Measurements from ENCODE around the gene LRRC63. TPM values are rescaled to one million over a fixed set of nuclear protein-coding genes. Genes with fewer than 3 reads are reported as not detected.

LRRC63 gene
- total RNA-seq, 8 experiments from 2014 or later = 0.16 to 0.73 (median 0.36) TPM; not detected in 3

GRCh38 chr13:46304546-46304945 is 92.8 kb downstream of the LRRC63 start:
- peak in 1 of 8 experiments; percentile 27 for ATAC-seq (replicated peaks in 6 of 8)
- WGBS, 10 experiments = 33 to 100% (median 74%) methylated on average over 1 to 3 of the region's 3 CpGs; no CpG with 5 or more reads in 2 of the 10 experiments
- no peaks in the 10 kb centered on the region for H3K4me1 ChIP-seq (replicated peaks in 1 of 2)
- no peak overlapping the region for H3K4me3 ChIP-seq
- in situ Hi-C loops (cut with MboI; ENCODE audit: low pct_unique_long_range_greater_than_20kb in 2 of 9, low sequenced_read_pairs in 9 of 9, unreplicated experiment in 9 of 9) = loop anchor here in 1 of 9 experiments (25.0 kb wide), 1 partner anchor 142 kb away; no protein-coding TSS in a partner anchor
- no peak overlapping the region for H3K27ac ChIP-seq

GRCh38 chr13:46307554-46307953 is 95.8 kb downstream of the LRRC63 start:
- in situ Hi-C loops (cut with MboI; ENCODE audit: low pct_unique_long_range_greater_than_20kb in 2 of 9, low sequenced_read_pairs in 9 of 9, unreplicated experiment in 9 of 9) = loop anchor here in 1 of 9 experiments (25.0 kb wide), 1 partner anchor 145 kb away; no protein-coding TSS in a partner anchor
- ATAC-seq (replicated peaks in 6 of 8) = no peak
- 88 to 100% (median 100%) methylated on average over 1 of the region's 1 CpG; no CpG with 5 or more reads in 5 of the 10 experiments for WGBS, 10 experiments
- H3K4me3 ChIP-seq = no peak overlapping the region
- no peak overlapping the region for H3K27ac ChIP-seq
- H3K4me1 ChIP-seq (replicated peaks in 1 of 2) = no peaks in the 10 kb centered on the region

- no peak overlapping the region for H3K27ac ChIP-seq
- in situ Hi-C loops (cut with MboI; ENCODE audit: low pct_unique_long_range_greater_than_20kb in 2 of 9, low sequenced_read_pairs in 9 of 9, unreplicated experiment in 9 of 9) = loop anchor here in 2 of 9 experiments (10.0 to 25.0 kb wide), 2 partner anchors 148 to 165 kb away; no protein-coding TSS in a partner anchor
- H3K4me1 ChIP-seq (replicated peaks in 1 of 2) = no peaks in the 10 kb centered on the region
- WGBS, 10 experiments = 20 to 88% (median 46%) methylated on average over 1 of the region's 1 CpG; no CpG with 5 or more reads in 4 of the 10 experiments
- H3K4me3 ChIP-seq = no peak overlapping the region
- ATAC-seq (replicated peaks in 6 of 8) = no peak
Measured at GRCh38 chr13:46310066-46310465, 98.3 kb downstream of the LRRC63 start.

- Histone ChIP-seq H3K4me3 (no peak overlapping the region), H3K4me1 (replicated peaks in 1 of 2) (no peaks in the 10 kb centered on the region), H3K27ac (no peak overlapping the region)
- in situ Hi-C loops (cut with MboI; ENCODE audit: low pct_unique_long_range_greater_than_20kb in 2 of 9, low sequenced_read_pairs in 9 of 9, unreplicated experiment in 9 of 9) = loop anchor here in 2 of 9 experiments (10.0 to 25.0 kb wide), 2 partner anchors 149 to 166 kb away; no protein-coding TSS in a partner anchor
- no peak for ATAC-seq (replicated peaks in 6 of 8)
- 80 to 100% (median 100%) methylated on average over 1 to 2 of the region's 2 CpGs; no CpG with 5 or more reads in 1 of the 10 experiments for WGBS, 10 experiments
Measured at GRCh38 chr13:46311217-46311616, 99.5 kb downstream of the LRRC63 start.

- Histone ChIP-seq H3K4me3 (no peak overlapping the region), H3K27ac (no peak overlapping the region), H3K4me1 (replicated peaks in 1 of 2) (no peaks in the 10 kb centered on the region)
- no peak for ATAC-seq (replicated peaks in 6 of 8)
- in situ Hi-C loops (cut with MboI; ENCODE audit: low pct_unique_long_range_greater_than_20kb in 2 of 9, low sequenced_read_pairs in 9 of 9, unreplicated experiment in 9 of 9) = loop anchor here in 2 of 9 experiments (10.0 to 25.0 kb wide), 2 partner anchors 151 to 168 kb away; no protein-coding TSS in a partner anchor
- WGBS, 10 experiments = 17 to 100% (median 69%) methylated on average over 1 of the region's 1 CpG; no CpG with 5 or more reads in 2 of the 10 experiments
Measured at GRCh38 chr13:46313024-46313423, 101.3 kb downstream of the LRRC63 start.

- Histone ChIP-seq H3K4me3 (no peak overlapping the region), H3K4me1 (replicated peaks in 1 of 2) (no peaks in the 10 kb centered on the region), H3K27ac (no peak overlapping the region)
- in situ Hi-C loops (cut with MboI; ENCODE audit: low pct_unique_long_range_greater_than_20kb in 2 of 9, low sequenced_read_pairs in 9 of 9, unreplicated experiment in 9 of 9) = loop anchor here in 2 of 9 experiments (10.0 to 25.0 kb wide), 2 partner anchors 151 to 169 kb away; no protein-coding TSS in a partner anchor
- 65 to 100% (median 89%) methylated on average over 2 to 6 of the region's 6 CpGs for WGBS, 10 experiments
- ATAC-seq (replicated peaks in 6 of 8) = no peak
Measured at GRCh38 chr13:46313432-46314257, 101.9 kb downstream of the LRRC63 start.

- in situ Hi-C loops (cut with MboI; ENCODE audit: low pct_unique_long_range_greater_than_20kb in 2 of 9, low sequenced_read_pairs in 9 of 9, unreplicated experiment in 9 of 9) = loop anchor here in 2 of 9 experiments (10.0 to 25.0 kb wide), 2 partner anchors 152 to 170 kb away; no protein-coding TSS in a partner anchor
- ATAC-seq (replicated peaks in 6 of 8) = no peak
- WGBS, 10 experiments = 92 to 100% (median 100%) methylated on average over 1 of the region's 1 CpG; no CpG with 5 or more reads in 2 of the 10 experiments
- Histone ChIP-seq H3K4me3 (no peak overlapping the region), H3K4me1 (replicated peaks in 1 of 2) (no peaks in the 10 kb centered on the region), H3K27ac (no peak overlapping the region)
Measured at GRCh38 chr13:46314587-46314986, 102.9 kb downstream of the LRRC63 start.

- Histone ChIP-seq H3K4me3 (no peak overlapping the region), H3K4me1 (replicated peaks in 1 of 2) (no peaks in the 10 kb centered on the region), H3K27ac (no peak overlapping the region)
- ATAC-seq (replicated peaks in 6 of 8) = no peak
- in situ Hi-C loops (cut with MboI; ENCODE audit: low pct_unique_long_range_greater_than_20kb in 2 of 9, low sequenced_read_pairs in 9 of 9, unreplicated experiment in 9 of 9) = loop anchor here in 2 of 9 experiments (10.0 to 25.0 kb wide), 2 partner anchors 153 to 170 kb away; no protein-coding TSS in a partner anchor
Measured at GRCh38 chr13:46315036-46315435, 103.3 kb downstream of the LRRC63 start.

- ATAC-seq (replicated peaks in 6 of 8) = no peak
- H3K4me3 ChIP-seq = no peak overlapping the region
- no peak overlapping the region for H3K27ac ChIP-seq
- 50 to 100% (median 88%) methylated on average over 1 to 6 of the region's 6 CpGs for WGBS, 10 experiments
- no peaks in the 10 kb centered on the region for H3K4me1 ChIP-seq (replicated peaks in 1 of 2)
- in situ Hi-C loops (cut with MboI; ENCODE audit: low pct_unique_long_range_greater_than_20kb in 2 of 9, low sequenced_read_pairs in 9 of 9, unreplicated experiment in 9 of 9) = loop anchor here in 2 of 9 experiments (10.0 to 25.0 kb wide), 2 partner anchors 153 to 171 kb away; no protein-coding TSS in a partner anchor
Measured at GRCh38 chr13:46315491-46316075, 103.9 kb downstream of the LRRC63 start.

GRCh38 chr13:46317120-46317519 is 105.4 kb downstream of the LRRC63 start:
- ATAC-seq (replicated peaks in 6 of 8) = no peak
- no peaks in the 10 kb centered on the region for H3K4me1 ChIP-seq (replicated peaks in 1 of 2)
- no peak overlapping the region for H3K27ac ChIP-seq
- in situ Hi-C loops (cut with MboI; ENCODE audit: low pct_unique_long_range_greater_than_20kb in 2 of 9, low sequenced_read_pairs in 9 of 9, unreplicated experiment in 9 of 9) = loop anchor here in 2 of 9 experiments (10.0 to 25.0 kb wide), 2 partner anchors 155 to 172 kb away; no protein-coding TSS in a partner anchor
- no peak overlapping the region for H3K4me3 ChIP-seq

GRCh38 chr13:46318986-46319385 is 107.3 kb downstream of the LRRC63 start:
- no peak for ATAC-seq (replicated peaks in 6 of 8)
- WGBS, 10 experiments = 36 to 100% (median 83%) methylated on average over 1 of the region's 1 CpG; no CpG with 5 or more reads in 3 of the 10 experiments
- no peak overlapping the region for H3K27ac ChIP-seq
- in situ Hi-C loops (cut with MboI; ENCODE audit: low pct_unique_long_range_greater_than_20kb in 2 of 9, low sequenced_read_pairs in 9 of 9, unreplicated experiment in 9 of 9) = loop anchor here in 2 of 9 experiments (10.0 to 25.0 kb wide), 2 partner anchors 157 to 174 kb away; no protein-coding TSS in a partner anchor
- no peak overlapping the region for H3K4me3 ChIP-seq
- no peaks in the 10 kb centered on the region for H3K4me1 ChIP-seq (replicated peaks in 1 of 2)

GRCh38 chr13:46320406-46320805 is 108.7 kb downstream of the LRRC63 start:
- no peaks in the 10 kb centered on the region for H3K4me1 ChIP-seq (replicated peaks in 1 of 2)
- no peak overlapping the region for H3K27ac ChIP-seq
- in situ Hi-C loops (cut with MboI; ENCODE audit: low pct_unique_long_range_greater_than_20kb in 2 of 9, low sequenced_read_pairs in 9 of 9, unreplicated experiment in 9 of 9) = loop anchor here in 1 of 9 experiments (25.0 kb wide), 1 partner anchor 158 kb away; no protein-coding TSS in a partner anchor
- 45 to 100% (median 82%) methylated on average over 1 to 3 of the region's 3 CpGs; no CpG with 5 or more reads in 2 of the 10 experiments for WGBS, 10 experiments
- no peak for ATAC-seq (replicated peaks in 6 of 8)
- no peak overlapping the region for H3K4me3 ChIP-seq

Data from motor neuron (in vitro differentiated cells).